GM23338 (cell line): ENCODE results near the gene UROS.

Source experiments
- CREB1 ChIP-seq: fragments of 250-450 bp; sonication (Bioruptor Pico); IDR thresholded peaks from 2 replicates; pipeline ENCODE4 v1.5.0; 2020; ENCODE audit warnings: low read depth, mild to moderate bottlenecking, moderate library complexity
- EZH2 ChIP-seq: fragments of 200-600 bp; sonication (generic); IDR thresholded peaks from one replicate; pipeline ENCODE4 v1.8.0; 2017; ENCODE audit warnings: antibody characterized with exemption, mild to moderate bottlenecking, low read depth; ENCODE audit not compliant: unreplicated experiment
- EZH2phosphoT487 ChIP-seq: fragments of 200-600 bp; sonication (generic); IDR thresholded peaks from one replicate; pipeline ENCODE4 v1.8.1; 2018; ENCODE audit warnings: antibody characterized with exemption; ENCODE audit not compliant: unreplicated experiment
- JUNB ChIP-seq: IDR thresholded peaks from one replicate; pipeline ENCODE4 v1.6.1; 2016; ENCODE audit warnings: antibody characterized with exemption; ENCODE audit not compliant: unreplicated experiment
- POLR2AphosphoS5 ChIP-seq: IDR thresholded peaks from 2 replicates; pipeline ENCODE4 v1.6.1; 2016; ENCODE audit warnings: antibody characterized with exemption, low read depth
- TF ChIP-seq, protein P1 (sequence below), 2 experiments: fragments of 200-600 bp in 1 of 2; sonication (generic) in 1 of 2; conservative IDR thresholded peaks; 2 replicates each; pipeline versions ENCODE4 v1.5.1 to v1.6.1; 2016 to 2017; ENCODE audit warnings: antibody characterized with exemption in 2 of 2, low read depth in 2 of 2, mild to moderate bottlenecking in 2 of 2, moderate library complexity in 1 of 2
- TF ChIP-seq, protein P2 (sequence below): IDR thresholded peaks from one replicate; pipeline ENCODE4 v1.6.1; 2018; ENCODE audit warnings: antibody characterized with exemption; ENCODE audit not compliant: unreplicated experiment

DNA sequence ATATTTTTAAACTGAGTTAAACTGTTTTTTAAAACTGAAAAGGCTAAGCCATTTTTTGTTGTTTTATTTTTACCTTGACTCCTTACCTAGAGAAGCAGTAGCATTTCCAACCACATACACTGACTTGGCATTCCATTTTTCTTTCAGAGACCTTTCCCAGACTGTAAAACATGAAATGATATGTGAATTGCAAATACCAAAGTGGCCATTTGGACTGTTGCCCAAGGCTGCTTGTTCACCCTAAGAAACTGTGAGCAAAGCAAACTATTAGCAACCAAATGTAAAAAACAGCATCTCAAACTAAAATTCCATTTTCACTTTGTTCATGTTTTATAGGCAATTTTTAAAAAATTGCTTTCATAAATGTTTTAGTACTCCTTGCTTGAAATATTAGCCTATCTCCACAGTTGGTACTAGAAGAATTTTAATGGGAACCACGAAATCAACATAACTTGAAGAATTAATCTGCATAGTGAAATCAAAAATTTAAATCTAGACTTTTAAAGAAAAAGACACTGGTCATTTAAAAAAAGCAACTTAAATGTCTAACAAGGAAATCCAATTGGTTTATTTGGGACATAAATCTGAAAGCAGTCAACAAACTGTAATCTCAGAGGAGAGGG lies 10.8 kb downstream of the UROS start:
- TF ChIP-seq, protein P1, sequence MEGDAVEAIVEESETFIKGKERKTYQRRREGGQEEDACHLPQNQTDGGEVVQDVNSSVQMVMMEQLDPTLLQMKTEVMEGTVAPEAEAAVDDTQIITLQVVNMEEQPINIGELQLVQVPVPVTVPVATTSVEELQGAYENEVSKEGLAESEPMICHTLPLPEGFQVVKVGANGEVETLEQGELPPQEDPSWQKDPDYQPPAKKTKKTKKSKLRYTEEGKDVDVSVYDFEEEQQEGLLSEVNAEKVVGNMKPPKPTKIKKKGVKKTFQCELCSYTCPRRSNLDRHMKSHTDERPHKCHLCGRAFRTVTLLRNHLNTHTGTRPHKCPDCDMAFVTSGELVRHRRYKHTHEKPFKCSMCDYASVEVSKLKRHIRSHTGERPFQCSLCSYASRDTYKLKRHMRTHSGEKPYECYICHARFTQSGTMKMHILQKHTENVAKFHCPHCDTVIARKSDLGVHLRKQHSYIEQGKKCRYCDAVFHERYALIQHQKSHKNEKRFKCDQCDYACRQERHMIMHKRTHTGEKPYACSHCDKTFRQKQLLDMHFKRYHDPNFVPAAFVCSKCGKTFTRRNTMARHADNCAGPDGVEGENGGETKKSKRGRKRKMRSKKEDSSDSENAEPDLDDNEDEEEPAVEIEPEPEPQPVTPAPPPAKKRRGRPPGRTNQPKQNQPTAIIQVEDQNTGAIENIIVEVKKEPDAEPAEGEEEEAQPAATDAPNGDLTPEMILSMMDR (conservative IDR thresholded peaks at IDR 0.05; ENCODE audit: low read depth in 2 of 2): no peak
- TF ChIP-seq EZH2 (no peak), EZH2phosphoT487 (no peak), POLR2AphosphoS5 (no peak), JUNB (no peak), CREB1 (no peak)
- TF ChIP-seq, protein P2, sequence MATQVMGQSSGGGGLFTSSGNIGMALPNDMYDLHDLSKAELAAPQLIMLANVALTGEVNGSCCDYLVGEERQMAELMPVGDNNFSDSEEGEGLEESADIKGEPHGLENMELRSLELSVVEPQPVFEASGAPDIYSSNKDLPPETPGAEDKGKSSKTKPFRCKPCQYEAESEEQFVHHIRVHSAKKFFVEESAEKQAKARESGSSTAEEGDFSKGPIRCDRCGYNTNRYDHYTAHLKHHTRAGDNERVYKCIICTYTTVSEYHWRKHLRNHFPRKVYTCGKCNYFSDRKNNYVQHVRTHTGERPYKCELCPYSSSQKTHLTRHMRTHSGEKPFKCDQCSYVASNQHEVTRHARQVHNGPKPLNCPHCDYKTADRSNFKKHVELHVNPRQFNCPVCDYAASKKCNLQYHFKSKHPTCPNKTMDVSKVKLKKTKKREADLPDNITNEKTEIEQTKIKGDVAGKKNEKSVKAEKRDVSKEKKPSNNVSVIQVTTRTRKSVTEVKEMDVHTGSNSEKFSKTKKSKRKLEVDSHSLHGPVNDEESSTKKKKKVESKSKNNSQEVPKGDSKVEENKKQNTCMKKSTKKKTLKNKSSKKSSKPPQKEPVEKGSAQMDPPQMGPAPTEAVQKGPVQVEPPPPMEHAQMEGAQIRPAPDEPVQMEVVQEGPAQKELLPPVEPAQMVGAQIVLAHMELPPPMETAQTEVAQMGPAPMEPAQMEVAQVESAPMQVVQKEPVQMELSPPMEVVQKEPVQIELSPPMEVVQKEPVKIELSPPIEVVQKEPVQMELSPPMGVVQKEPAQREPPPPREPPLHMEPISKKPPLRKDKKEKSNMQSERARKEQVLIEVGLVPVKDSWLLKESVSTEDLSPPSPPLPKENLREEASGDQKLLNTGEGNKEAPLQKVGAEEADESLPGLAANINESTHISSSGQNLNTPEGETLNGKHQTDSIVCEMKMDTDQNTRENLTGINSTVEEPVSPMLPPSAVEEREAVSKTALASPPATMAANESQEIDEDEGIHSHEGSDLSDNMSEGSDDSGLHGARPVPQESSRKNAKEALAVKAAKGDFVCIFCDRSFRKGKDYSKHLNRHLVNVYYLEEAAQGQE: no peak
